Keratinocyte (primary cell): ENCODE results near the gene DTD1. TPM values are rescaled to one million over a fixed set of nuclear protein-coding genes. Genes with fewer than 3 reads are reported as not detected.
A peak's percentile ranks its signal among the peaks of the same experiment; 100 is the strongest.

Source experiments
- DNase-seq: peaks from one replicate; pipeline ENCODE4 v3.0.0-alpha.2; 2011; ENCODE audit warnings: low read depth, missing footprints, low spot score
- FAIRE-seq: peaks from 2 replicates; lab custom pipeline; 2011; peaks lifted over from hg19 to GRCh38; lab: Jason Lieb, UNC
- H2AFZ ChIP-seq: 2 replicates; pipeline ENCODE4 v1.6.0; 2012; ENCODE audit warnings: low read length, control low read depth, inconsistent platforms; ENCODE audit not compliant: control insufficient read depth
- H3K27ac ChIP-seq: 2 replicates; pipeline ENCODE4 v1.5.1; 2011; ENCODE audit warnings: low read length; ENCODE audit not compliant: control insufficient read depth, insufficient read depth
- H3K27me3 ChIP-seq: 3 replicates; pipeline ENCODE4 v1.6.0; 2011; ENCODE audit warnings: low read length; ENCODE audit not compliant: control insufficient read depth, insufficient read depth; ENCODE audit errors: extremely low read depth
- H3K36me3 ChIP-seq, 2 experiments: 2 replicates in 1 of 2; 3 replicates in 1 of 2; pipeline ENCODE4 v1.5.1; 2011; ENCODE audit warnings: low read length in 2 of 2, mild to moderate bottlenecking in 1 of 2; ENCODE audit not compliant: control insufficient read depth in 2 of 2, insufficient read depth in 2 of 2; ENCODE audit errors: extremely low read depth in 1 of 2
- H3K4me1 ChIP-seq: 3 replicates; pipeline ENCODE4 v1.5.1; 2011; ENCODE audit warnings: low read length; ENCODE audit not compliant: control insufficient read depth, insufficient read depth; ENCODE audit errors: extremely low read depth
- H3K4me2 ChIP-seq: 3 replicates; pipeline ENCODE4 v1.6.0; 2011; ENCODE audit warnings: low read depth, low read length; ENCODE audit not compliant: control insufficient read depth, insufficient read depth; ENCODE audit errors: extremely low read depth
- H3K4me3 ChIP-seq, 3 experiments: fragments of 200-600 bp in 1 of 3; sonication (generic) in 1 of 3; 2 replicates in 2 of 3; 3 replicates in 1 of 3; pipeline ENCODE4 v1.5.1; 2011 to 2016; ENCODE audit warnings: low read length in 3 of 3, mild to moderate bottlenecking in 3 of 3, control low read depth in 2 of 3, inconsistent platforms in 1 of 3, low read depth in 1 of 3, mixed read lengths in 1 of 3, mixed run types in 1 of 3, moderate library complexity in 1 of 3; ENCODE audit not compliant: control insufficient read depth in 2 of 3, insufficient read depth in 2 of 3; ENCODE audit errors: extremely low read depth in 1 of 3
- H3K79me2 ChIP-seq: 2 replicates; pipeline ENCODE4 v1.6.0; 2012; ENCODE audit warnings: low read length; ENCODE audit not compliant: control insufficient read depth, insufficient read depth
- H3K9ac ChIP-seq: 3 replicates; pipeline ENCODE4 v1.6.0; 2011; ENCODE audit warnings: low read length; ENCODE audit not compliant: control insufficient read depth, insufficient read depth; ENCODE audit errors: extremely low read depth
- H3K9me1 ChIP-seq: 3 replicates; pipeline ENCODE4 v1.6.0; 2011; ENCODE audit warnings: low read length; ENCODE audit not compliant: control insufficient read depth, insufficient read depth; ENCODE audit errors: extremely low read depth
- H3K9me3 ChIP-seq: 2 replicates; pipeline ENCODE4 v1.5.1; 2012; ENCODE audit warnings: low read depth, low read length; ENCODE audit not compliant: control insufficient read depth
- H4K20me1 ChIP-seq: 3 replicates; pipeline ENCODE4 v1.6.0; 2011; ENCODE audit warnings: low read length; ENCODE audit not compliant: control insufficient read depth, insufficient read depth; ENCODE audit errors: extremely low read depth
- EZH2 ChIP-seq: IDR thresholded peaks from one replicate; pipeline ENCODE4 v1.6.1; 2012; ENCODE audit warnings: inconsistent platforms, mild to moderate bottlenecking, low read length, moderate library complexity
- dilution Hi-C: fragments of 300-500 bp; cut with MboI; formaldehyde crosslinking; loops from one replicate; pipeline ENCODE4 v1.7.0; 2020; ENCODE audit warnings: low sequenced_read_pairs; ENCODE audit not compliant: extremely low pct_ligation_motif_present
- polyA plus RNA-seq, 5 experiments: library from polyadenylated mRNA; depleted of rRNA in 3 of 5; stranded (reverse) in 3 of 5; stranded (forward) in 1 of 5; unstranded in 1 of 5; fragments of >200 nt; gene quantifications; 1 replicate in 1 of 5; 2 replicates in 3 of 5; 3 replicates in 1 of 5; pipeline versions ENCODE4 v1.2.1 to v1.2.3, GENCODE V29; 2011 to 2012; ENCODE audit warnings: missing spikeins in 2 of 5, low read depth in 1 of 5, low replicate concordance in 1 of 5
- TF ChIP-seq, protein P1 (sequence below), 3 experiments: IDR thresholded peaks in 1 of 3; conservative IDR thresholded peaks in 1 of 3; optimal IDR thresholded peaks in 1 of 3; 2 replicates in 2 of 3; 3 replicates in 1 of 3; pipeline versions ENCODE3 to v1.5.1; 2011; ENCODE audit warnings: low read length in 3 of 3, mild to moderate bottlenecking in 3 of 3, moderate library complexity in 2 of 3, control low read depth in 1 of 3, inconsistent platforms in 1 of 3; ENCODE audit not compliant: insufficient read depth in 2 of 3; ENCODE audit errors: extremely low read depth in 1 of 3

DTD1 gene
- polyA plus RNA-seq, 1 donor (not counting 4 experiments of a cell fraction or from before 2014, with no cell fraction given), result 68.3 TPM

DNA sequence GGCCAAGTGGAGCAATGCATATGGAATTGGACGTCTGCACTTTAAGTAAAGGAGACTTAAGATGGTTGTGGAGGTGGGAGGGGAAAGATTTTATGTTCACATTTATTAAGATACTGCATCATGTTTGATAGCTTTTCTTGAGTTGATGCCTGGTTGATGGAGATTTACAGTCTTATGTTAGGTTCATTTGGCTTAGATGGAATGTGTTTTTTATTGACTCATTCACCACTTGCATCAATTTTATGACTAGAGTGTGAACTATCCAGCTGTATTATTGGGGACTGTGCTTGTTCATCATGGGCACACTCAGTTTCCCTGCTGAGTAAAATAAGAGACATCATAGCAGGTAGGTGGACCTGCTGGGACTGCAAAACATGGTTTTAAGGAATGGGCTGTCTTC, 134.5 kb downstream of the DTD1 start:
- Histone ChIP-seq H4K20me1 (no peaks in the 10 kb centered on the region), H3K27ac (no peak overlapping the region), H3K9ac (no peak overlapping the region), H2AFZ (no peak overlapping the region), H3K27me3 (no peaks in the 10 kb centered on the region), H3K4me3 (no peak overlapping the region), H3K36me3 (no peaks in the 10 kb centered on the region), H3K4me2 (no peak overlapping the region), H3K4me1 (peaks cover 10% of the 10 kb centered on the region), H3K79me2 (no peaks in the 10 kb centered on the region), H3K9me1 (peaks cover 3% of the 10 kb centered on the region), H3K9me3 (no peaks in the 10 kb centered on the region)
- TF ChIP-seq, protein P1, sequence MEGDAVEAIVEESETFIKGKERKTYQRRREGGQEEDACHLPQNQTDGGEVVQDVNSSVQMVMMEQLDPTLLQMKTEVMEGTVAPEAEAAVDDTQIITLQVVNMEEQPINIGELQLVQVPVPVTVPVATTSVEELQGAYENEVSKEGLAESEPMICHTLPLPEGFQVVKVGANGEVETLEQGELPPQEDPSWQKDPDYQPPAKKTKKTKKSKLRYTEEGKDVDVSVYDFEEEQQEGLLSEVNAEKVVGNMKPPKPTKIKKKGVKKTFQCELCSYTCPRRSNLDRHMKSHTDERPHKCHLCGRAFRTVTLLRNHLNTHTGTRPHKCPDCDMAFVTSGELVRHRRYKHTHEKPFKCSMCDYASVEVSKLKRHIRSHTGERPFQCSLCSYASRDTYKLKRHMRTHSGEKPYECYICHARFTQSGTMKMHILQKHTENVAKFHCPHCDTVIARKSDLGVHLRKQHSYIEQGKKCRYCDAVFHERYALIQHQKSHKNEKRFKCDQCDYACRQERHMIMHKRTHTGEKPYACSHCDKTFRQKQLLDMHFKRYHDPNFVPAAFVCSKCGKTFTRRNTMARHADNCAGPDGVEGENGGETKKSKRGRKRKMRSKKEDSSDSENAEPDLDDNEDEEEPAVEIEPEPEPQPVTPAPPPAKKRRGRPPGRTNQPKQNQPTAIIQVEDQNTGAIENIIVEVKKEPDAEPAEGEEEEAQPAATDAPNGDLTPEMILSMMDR (optimal IDR thresholded peaks at IDR 0.05 in 1 of 3, IDR thresholded peaks at IDR 0.05 in 1 of 3, conservative IDR thresholded peaks at IDR 0.05 in 1 of 3; ENCODE audit: extremely low read depth in 1 of 3, insufficient read depth in 2 of 3, low read length in 3 of 3), result no peak
- TF ChIP-seq EZH2, result no peak
- peak; percentile 11 for DNase-seq
- dilution Hi-C loops, result no loop called here
- no peak for FAIRE-seq

- Histone ChIP-seq H3K9me1 (peaks cover 3% of the 10 kb centered on the region), H3K79me2 (no peaks in the 10 kb centered on the region), H3K4me1 (peaks cover 12% of the 10 kb centered on the region), H3K4me2 (no peak overlapping the region), H3K36me3 (no peaks in the 10 kb centered on the region), H3K4me3 (no peak overlapping the region), H2AFZ (no peak overlapping the region), H3K9me3 (no peaks in the 10 kb centered on the region), H4K20me1 (no peaks in the 10 kb centered on the region), H3K9ac (no peak overlapping the region), H3K27me3 (no peaks in the 10 kb centered on the region), H3K27ac (no peak overlapping the region)
- no peak for DNase-seq
- dilution Hi-C loops, result no loop called here
- TF ChIP-seq EZH2, result no peak
- TF ChIP-seq, protein P1 (optimal IDR thresholded peaks at IDR 0.05 in 1 of 3, IDR thresholded peaks at IDR 0.05 in 1 of 3, conservative IDR thresholded peaks at IDR 0.05 in 1 of 3; ENCODE audit: extremely low read depth in 1 of 3, insufficient read depth in 2 of 3, low read length in 3 of 3), result no peak
- no peak for FAIRE-seq
Measured at GRCh38 chr20:18724077-18724476, 136.2 kb downstream of the DTD1 start.
